AG09319 (cell line): Measurements from ENCODE around the gene TMEFF1.
"Not testable (repeated sequence)": the region's sequence is repeated elsewhere in the genome, so short reads cannot be mapped to it uniquely, and the experiment has no call there.

Experiments used
- DNase-seq: peaks from one replicate; pipeline ENCODE4 v3.0.0-alpha.2; 2010; ENCODE audit warnings: low read depth; ENCODE audit errors: extremely low read depth
- TF ChIP-seq, protein P1 (sequence below): IDR thresholded peaks from 2 replicates; pipeline ENCODE4 v1.5.1; 2011; ENCODE audit warnings: low read depth, mild to moderate bottlenecking, inconsistent platforms, low read length, moderate library complexity

The TMEFF1 gene

DNA sequence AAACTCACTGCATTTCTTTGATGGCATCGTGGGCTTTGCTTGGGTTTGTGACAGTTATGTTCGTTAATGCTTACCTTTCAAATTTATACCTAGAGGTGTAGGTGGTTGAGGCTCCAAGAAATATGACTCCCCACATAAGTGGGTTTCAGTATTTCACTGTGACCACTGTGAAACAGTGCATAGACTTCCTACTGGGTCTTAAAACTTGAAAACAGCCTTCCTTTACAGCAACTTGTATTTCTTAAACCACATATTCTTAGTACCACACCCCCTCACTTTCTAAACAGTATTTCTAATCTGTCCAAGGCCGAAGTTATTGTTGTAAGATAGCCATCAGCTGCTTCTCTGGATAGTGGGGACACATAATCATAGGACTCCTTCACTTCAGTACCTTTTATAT lies 48.3 kb downstream of the TMEFF1 start:
- no peak for DNase-seq
- TF ChIP-seq, protein P1, sequence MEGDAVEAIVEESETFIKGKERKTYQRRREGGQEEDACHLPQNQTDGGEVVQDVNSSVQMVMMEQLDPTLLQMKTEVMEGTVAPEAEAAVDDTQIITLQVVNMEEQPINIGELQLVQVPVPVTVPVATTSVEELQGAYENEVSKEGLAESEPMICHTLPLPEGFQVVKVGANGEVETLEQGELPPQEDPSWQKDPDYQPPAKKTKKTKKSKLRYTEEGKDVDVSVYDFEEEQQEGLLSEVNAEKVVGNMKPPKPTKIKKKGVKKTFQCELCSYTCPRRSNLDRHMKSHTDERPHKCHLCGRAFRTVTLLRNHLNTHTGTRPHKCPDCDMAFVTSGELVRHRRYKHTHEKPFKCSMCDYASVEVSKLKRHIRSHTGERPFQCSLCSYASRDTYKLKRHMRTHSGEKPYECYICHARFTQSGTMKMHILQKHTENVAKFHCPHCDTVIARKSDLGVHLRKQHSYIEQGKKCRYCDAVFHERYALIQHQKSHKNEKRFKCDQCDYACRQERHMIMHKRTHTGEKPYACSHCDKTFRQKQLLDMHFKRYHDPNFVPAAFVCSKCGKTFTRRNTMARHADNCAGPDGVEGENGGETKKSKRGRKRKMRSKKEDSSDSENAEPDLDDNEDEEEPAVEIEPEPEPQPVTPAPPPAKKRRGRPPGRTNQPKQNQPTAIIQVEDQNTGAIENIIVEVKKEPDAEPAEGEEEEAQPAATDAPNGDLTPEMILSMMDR: no peak

DNA sequence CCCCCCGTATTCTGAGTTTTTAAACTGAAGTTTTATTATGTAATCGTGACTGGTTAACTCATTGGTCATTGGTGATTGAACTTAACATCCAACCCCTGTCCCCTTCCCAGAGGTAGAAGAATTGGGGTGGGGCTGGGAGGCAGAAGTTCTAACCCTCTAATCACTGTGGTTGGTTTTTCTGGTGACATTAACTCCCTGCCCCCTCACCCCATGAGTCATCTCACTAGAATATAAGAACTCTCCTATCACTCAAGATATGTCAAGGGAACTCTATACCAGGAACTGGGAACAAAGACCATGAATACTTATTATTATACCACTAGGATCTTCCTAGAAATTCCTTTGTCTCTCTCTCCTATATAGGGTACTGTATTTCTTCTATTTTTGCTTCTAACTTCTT lies 52.6 kb downstream of the TMEFF1 start:
- TF ChIP-seq, protein P1: no peak
- DNase-seq: no peak

GRCh38 chr9:100527180-100527794 lies 54.3 kb downstream of the TMEFF1 start:
- not testable (repeated sequence) for DNase-seq

- TF ChIP-seq, protein P1: no peak
- no peak for DNase-seq
Measured at GRCh38 chr9:100534401-100534800, 61.5 kb downstream of the TMEFF1 start.

DNA sequence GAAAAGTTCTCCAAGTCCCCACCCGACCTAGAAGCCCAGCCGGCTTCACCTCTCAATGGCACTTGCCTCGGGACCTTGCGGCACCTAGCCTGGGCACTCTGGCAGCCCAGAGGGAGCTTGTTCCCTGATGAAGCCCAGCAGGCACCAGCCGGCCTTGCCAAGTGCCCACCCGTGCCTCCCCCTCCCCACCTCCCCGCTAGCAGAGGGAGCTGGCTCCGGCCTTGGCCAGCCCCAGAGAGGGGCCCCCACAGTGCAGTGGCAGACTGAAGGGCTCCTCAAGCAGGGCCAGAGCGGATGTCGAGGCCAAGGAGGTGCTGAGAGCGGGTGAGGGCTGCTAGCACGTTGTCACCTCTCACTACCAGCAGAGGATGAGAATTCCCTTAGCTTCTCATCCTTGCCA lies 67.4 kb downstream of the TMEFF1 start:
- TF ChIP-seq, protein P1: no peak
- no peak for DNase-seq

DNA sequence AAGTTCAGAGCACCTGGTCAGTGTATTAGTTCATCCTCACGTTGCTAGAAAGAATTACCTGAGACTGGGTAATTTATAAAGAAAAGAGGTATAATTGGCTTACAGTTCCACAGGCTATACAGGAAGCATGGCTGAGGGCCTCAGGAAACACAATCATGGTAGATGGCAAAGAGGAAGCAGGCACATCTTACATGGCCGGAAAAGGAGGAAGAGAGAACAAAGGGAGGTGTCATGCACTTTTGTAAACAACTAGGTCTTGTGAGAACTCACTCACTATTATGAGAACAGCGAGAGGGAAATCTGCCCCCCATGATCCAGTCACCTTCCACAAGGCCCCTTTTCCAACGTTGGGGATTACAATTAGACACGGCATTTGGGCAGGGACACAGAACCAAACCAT lies 76.1 kb downstream of the TMEFF1 start:
- DNase-seq: no peak
- TF ChIP-seq, protein P1: no peak

GRCh38 chr9:100554935-100555401 lies 82.0 kb downstream of the TMEFF1 start:
- TF ChIP-seq, protein P1: no peak
- DNase-seq: no peak

GRCh38 chr9:100555471-100555870 lies 82.5 kb downstream of the TMEFF1 start:
- TF ChIP-seq, protein P1: no peak

More at GRCh38 chr9:100555471-100555870, 82.5 kb downstream of the TMEFF1 start:
- no peak for DNase-seq
